RPMI8226 (cell line): ENCODE data around the gene ARMS2.

Experiments
- DNase-seq: peaks from one replicate; pipeline ENCODE4 v3.0.0-alpha.2; 2015

The ARMS2 gene

GRCh38 chr10:122454071-122454470 lies 382 bp upstream of the ARMS2 start:
- DNase-seq: no peak

GRCh38 chr10:122455376-122456079 lies 1.1 kb downstream of the ARMS2 start:
- DNase-seq: no peak

- no peak for DNase-seq
Observed at GRCh38 chr10:122457934-122458333, 3.5 kb downstream of the ARMS2 start.

- no peak for DNase-seq
Observed at GRCh38 chr10:122458693-122459092, 4.2 kb downstream of the ARMS2 start.

GRCh38 chr10:122459561-122460273 lies 5.3 kb downstream of the ARMS2 start:
- no peak for DNase-seq

GRCh38 chr10:122460891-122461293 lies 6.4 kb downstream of the ARMS2 start:
- DNase-seq: no peak

- DNase-seq: no peak
Observed at GRCh38 chr10:122461367-122461728, 6.9 kb downstream of the ARMS2 start, which contains the start of gene HTRA1. TSS of gene HTRA1 (plus strand) at chr10:122461553. CDS start at chr10:122461653, 100 bp downstream.

- DNase-seq: no peak
Observed at GRCh38 chr10:122461729-122462532, 7.5 kb downstream of the ARMS2 start.

GRCh38 chr10:122462533-122463465 lies 8.3 kb downstream of the ARMS2 start:
- DNase-seq: no peak

GRCh38 chr10:122463466-122464249 lies 9.2 kb downstream of the ARMS2 start:
- no peak for DNase-seq

- DNase-seq: no peak
Observed at GRCh38 chr10:122464250-122464510, 9.7 kb downstream of the ARMS2 start.

GRCh38 chr10:122464586-122464985 lies 10.1 kb downstream of the ARMS2 start:
- DNase-seq: no peak

GRCh38 chr10:122465401-122466040 lies 11.1 kb downstream of the ARMS2 start:
- no peak for DNase-seq

GRCh38 chr10:122466951-122467381 lies 12.5 kb downstream of the ARMS2 start:
- DNase-seq: no peak

GRCh38 chr10:122467701-122468100 lies 13.2 kb downstream of the ARMS2 start:
- DNase-seq: no peak

GRCh38 chr10:122468307-122468925 lies 14.0 kb downstream of the ARMS2 start:
- no peak for DNase-seq

GRCh38 chr10:122468926-122469781 lies 14.7 kb downstream of the ARMS2 start:
- DNase-seq: no peak

- DNase-seq: no peak
Observed at GRCh38 chr10:122469848-122470247, 15.4 kb downstream of the ARMS2 start.

GRCh38 chr10:122471531-122472177 lies 17.2 kb downstream of the ARMS2 start:
- DNase-seq: no peak
